SK-N-SH treated with all-trans-retinoic acid at 6 μM for 48 hours (cell line): Measurements from ENCODE around the gene DNAAF8.

Experiments used
- CSDC2 ChIP-seq: fragments of 250-450 bp; sonication (Bioruptor Pico); IDR thresholded peaks from 2 replicates; pipeline ENCODE4 v1.5.0; 2020; ENCODE audit warnings: mild to moderate bottlenecking, moderate library complexity
- ISL1 ChIP-seq: fragments of 250-450 bp; sonication (Bioruptor Pico); IDR thresholded peaks from 2 replicates; pipeline ENCODE4 v2.1.2; 2022; ENCODE audit warnings: mild to moderate bottlenecking, moderate library complexity
- PATZ1 ChIP-seq: fragments of 250-450 bp; sonication (Bioruptor Pico); IDR thresholded peaks from 2 replicates; pipeline ENCODE4 v1.8.0; 2020; ENCODE audit warnings: mild to moderate bottlenecking, moderate library complexity, borderline replicate concordance
- ZFP30 ChIP-seq: fragments of 450-650 bp; formaldehyde crosslinking; IDR thresholded peaks from 2 replicates; pipeline ENCODE4 v1.5.0; 2022; ENCODE audit warnings: mild to moderate bottlenecking, moderate library complexity
- ZNF565 ChIP-seq: fragments of 450-650 bp; formaldehyde crosslinking; conservative IDR thresholded peaks from 2 replicates; pipeline ENCODE4 v1.5.0; 2020; ENCODE audit warnings: low read depth, mild to moderate bottlenecking, moderate library complexity
- TF ChIP-seq, protein P1 (sequence below): fragments of 250-450 bp; sonication (Bioruptor Pico); IDR thresholded peaks from 2 replicates; pipeline ENCODE4 v1.5.0; 2020; ENCODE audit warnings: mild to moderate bottlenecking, moderate library complexity

- TF ChIP-seq, protein P1, sequence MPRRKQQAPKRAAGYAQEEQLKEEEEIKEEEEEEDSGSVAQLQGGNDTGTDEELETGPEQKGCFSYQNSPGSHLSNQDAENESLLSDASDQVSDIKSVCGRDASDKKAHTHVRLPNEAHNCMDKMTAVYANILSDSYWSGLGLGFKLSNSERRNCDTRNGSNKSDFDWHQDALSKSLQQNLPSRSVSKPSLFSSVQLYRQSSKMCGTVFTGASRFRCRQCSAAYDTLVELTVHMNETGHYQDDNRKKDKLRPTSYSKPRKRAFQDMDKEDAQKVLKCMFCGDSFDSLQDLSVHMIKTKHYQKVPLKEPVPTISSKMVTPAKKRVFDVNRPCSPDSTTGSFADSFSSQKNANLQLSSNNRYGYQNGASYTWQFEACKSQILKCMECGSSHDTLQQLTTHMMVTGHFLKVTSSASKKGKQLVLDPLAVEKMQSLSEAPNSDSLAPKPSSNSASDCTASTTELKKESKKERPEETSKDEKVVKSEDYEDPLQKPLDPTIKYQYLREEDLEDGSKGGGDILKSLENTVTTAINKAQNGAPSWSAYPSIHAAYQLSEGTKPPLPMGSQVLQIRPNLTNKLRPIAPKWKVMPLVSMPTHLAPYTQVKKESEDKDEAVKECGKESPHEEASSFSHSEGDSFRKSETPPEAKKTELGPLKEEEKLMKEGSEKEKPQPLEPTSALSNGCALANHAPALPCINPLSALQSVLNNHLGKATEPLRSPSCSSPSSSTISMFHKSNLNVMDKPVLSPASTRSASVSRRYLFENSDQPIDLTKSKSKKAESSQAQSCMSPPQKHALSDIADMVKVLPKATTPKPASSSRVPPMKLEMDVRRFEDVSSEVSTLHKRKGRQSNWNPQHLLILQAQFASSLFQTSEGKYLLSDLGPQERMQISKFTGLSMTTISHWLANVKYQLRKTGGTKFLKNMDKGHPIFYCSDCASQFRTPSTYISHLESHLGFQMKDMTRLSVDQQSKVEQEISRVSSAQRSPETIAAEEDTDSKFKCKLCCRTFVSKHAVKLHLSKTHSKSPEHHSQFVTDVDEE (CRISPR knock-in tag), result no peak
- TF ChIP-seq CSDC2 (CRISPR knock-in tag), result no peak
- no peak for TF ChIP-seq ZFP30 (CRISPR knock-in tag)
- no peak for TF ChIP-seq PATZ1
- no peak for TF ChIP-seq ZNF565 (CRISPR knock-in tag)
- no peak for TF ChIP-seq ISL1 (CRISPR knock-in tag)
Measured at GRCh38 chr16:4772351-4772750, 38.0 kb downstream of the DNAAF8 start.
